CD4-positive, CD25-positive, alpha-beta regulatory T cell (primary cell): ENCODE results near the gene SNX25. TPM values are rescaled to one million over a fixed set of nuclear protein-coding genes. Genes with fewer than 3 reads are reported as not detected.
A peak's percentile ranks its signal among the peaks of the same experiment; 100 is the strongest.
"Not testable (repeated sequence)": the region's sequence is repeated elsewhere in the genome, so short reads cannot be mapped to it uniquely, and the experiment has no call there.

ENCODE experiments used
- ATAC-seq, 2 donors: fragments of 150-1000 bp; cut with Tn5 transposase; one replicate each; pipeline ENCODE4 v1.10.0; 2021; ENCODE audit warnings: low read depth in 2 of 2, moderate number of reproducible peaks in 2 of 2, moderate library complexity in 1 of 2
- DNase-seq, 3 donors: peaks; one replicate each; pipeline versions ENCODE4 v3.0.0 to v3.0.0-alpha.2; 2012 to 2022; ENCODE audit warnings: mixed read lengths in 1 of 3
- H3K27ac ChIP-seq: one replicate; pipeline ENCODE4 v1.7.0; 2013; ENCODE audit warnings: mild to moderate bottlenecking, low read length; ENCODE audit not compliant: insufficient read depth, poor library complexity, severe bottlenecking
- H3K27me3 ChIP-seq: one replicate; pipeline ENCODE4 v1.7.0; 2013; ENCODE audit warnings: low read length; ENCODE audit not compliant: control insufficient read depth, insufficient read depth
- H3K36me3 ChIP-seq: one replicate; pipeline ENCODE4 v1.7.0; 2013; ENCODE audit warnings: mild to moderate bottlenecking, low read length, moderate library complexity; ENCODE audit not compliant: control insufficient read depth, insufficient read depth
- H3K4me1 ChIP-seq: 2 replicates; pipeline ENCODE4 v1.7.0; 2013; ENCODE audit warnings: mild to moderate bottlenecking, low read length; ENCODE audit not compliant: insufficient read depth, control insufficient read depth, poor library complexity, severe bottlenecking
- H3K4me3 ChIP-seq: one replicate; pipeline ENCODE4 v1.7.0; 2013; ENCODE audit warnings: low read depth, mild to moderate bottlenecking, low read length, moderate library complexity
- H3K9me3 ChIP-seq, 2 experiments: 1 replicate in 1 of 2; 2 replicates in 1 of 2; pipeline ENCODE4 v1.7.0; 2013; ENCODE audit warnings: low read length in 2 of 2, mild to moderate bottlenecking in 1 of 2, moderate library complexity in 1 of 2; ENCODE audit not compliant: control insufficient read depth in 2 of 2
- H3K27ac Mint-ChIP-seq, 3 donors: one replicate each; pipeline ENCODE4 v1.8.0; 2020 to 2022; ENCODE audit warnings: mild to moderate bottlenecking in 3 of 3, mixed read lengths in 3 of 3, moderate library complexity in 2 of 3
- H3K27me3 Mint-ChIP-seq: one replicate; pipeline ENCODE4 v1.8.0; 2022; ENCODE audit warnings: mild to moderate bottlenecking, mixed read lengths
- H3K36me3 Mint-ChIP-seq: one replicate; pipeline ENCODE4 v1.8.0; 2020; ENCODE audit warnings: mixed read lengths
- H3K4me1 Mint-ChIP-seq, 4 donors: one replicate each; pipeline ENCODE4 v1.8.0; 2020 to 2022; ENCODE audit warnings: mixed read lengths in 4 of 4, mild to moderate bottlenecking in 1 of 4
- H3K4me3 Mint-ChIP-seq, 4 donors: one replicate each; pipeline ENCODE4 v1.8.0; 2020 to 2022; ENCODE audit warnings: mild to moderate bottlenecking in 4 of 4, mixed read lengths in 4 of 4, moderate library complexity in 3 of 4
- H3K9me3 Mint-ChIP-seq, 7 donors: one replicate each; pipeline ENCODE4 v1.8.0; 2020 to 2022; ENCODE audit warnings: mixed read lengths in 7 of 7, mild to moderate bottlenecking in 3 of 7, moderate library complexity in 2 of 7
- polyA plus RNA-seq, 4 donors: library from polyadenylated mRNA; unstranded; fragments of 300-500 nt; fragmentation: Illumina TruSeq; gene quantifications; one replicate each; pipeline ENCODE4 v1.2.3, GENCODE V29; 2021
- total RNA-seq: library from RNA; stranded (reverse); gene quantifications from one replicate; pipeline ENCODE4 v1.2.3, GENCODE V29; 2022

SNX25 gene
- total and polyA plus RNA-seq, 5 donors from 2014 or later = 3.7 to 22.2 (median 8.2) TPM

DNA sequence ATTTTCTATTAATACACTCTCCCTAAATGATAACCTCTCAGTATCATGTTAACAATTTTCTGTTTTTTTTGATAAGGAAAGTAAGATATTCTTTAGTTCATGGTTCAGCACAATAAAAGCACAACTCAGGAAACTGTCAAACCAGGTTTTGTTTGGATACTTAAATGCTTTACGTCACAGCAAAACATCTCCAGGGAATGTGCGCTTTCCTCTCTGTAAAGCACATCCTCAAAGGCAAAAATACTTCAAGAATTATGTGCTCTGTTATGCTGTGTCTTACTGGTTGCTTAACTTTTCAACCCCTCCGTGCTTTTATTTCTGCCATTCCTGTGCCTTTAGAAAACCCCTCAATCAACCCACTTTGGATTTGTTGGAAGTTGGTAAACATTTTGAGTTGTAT is 27.8 kb downstream of the SNX25 start:
- Mint-ChIP-seq H3K27ac (no peak overlapping the region), H3K4me3 (peak overlapping the region in 1 of 4 donors; percentile 21)
- no peak overlapping the region for H3K4me3 ChIP-seq

DNA sequence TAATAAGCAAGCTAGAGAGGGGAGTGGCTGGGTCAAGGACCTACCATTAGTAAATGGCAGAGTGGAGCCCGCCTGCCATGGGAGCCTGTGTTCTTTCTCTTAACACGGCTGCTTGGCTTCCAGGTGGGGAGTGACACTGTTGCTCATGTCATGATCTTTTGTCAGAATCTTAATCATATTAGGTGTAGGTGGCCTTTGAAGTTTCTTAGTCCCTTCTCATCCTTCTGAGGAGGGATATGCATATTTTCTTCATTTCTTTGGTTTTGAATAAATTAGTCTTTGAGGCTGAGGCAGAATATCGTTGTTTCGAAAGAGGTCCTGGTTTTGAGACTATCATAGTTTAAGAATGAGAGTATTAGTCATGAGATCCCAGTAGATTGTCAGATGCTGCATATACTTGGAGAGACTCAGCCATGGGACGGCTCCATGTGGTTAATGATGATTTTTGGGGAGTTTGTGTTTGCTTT is 28.9 kb downstream of the SNX25 start:
- Histone ChIP-seq H3K27me3 (no peaks in the 10 kb centered on the region), H3K36me3 (no peaks in the 10 kb centered on the region), H3K4me1 (no peaks in the 10 kb centered on the region), H3K4me3 (no peak overlapping the region), H3K27ac (no peak overlapping the region), H3K9me3 (no peaks in the 10 kb centered on the region)
- ATAC-seq (no peak), DNase-seq (no peak)
- H3K9me3 Mint-ChIP-seq = no peaks in the 10 kb centered on the region
- H3K36me3 Mint-ChIP-seq = no peaks in the 10 kb centered on the region
- peaks cover 15 to 23% (median 21%) of the 10 kb centered on the region in 4 donors for H3K4me1 Mint-ChIP-seq
- no peaks in the 10 kb centered on the region for H3K27me3 Mint-ChIP-seq
- H3K27ac Mint-ChIP-seq = peak overlapping the region; percentile 9 to 31 (median 28)
- H3K4me3 Mint-ChIP-seq = no peak overlapping the region

More for the DNA sequence above, 27.8 kb downstream of the SNX25 start:
- H3K27ac ChIP-seq = no peak overlapping the region
- Mint-ChIP-seq H3K9me3 (no peaks in the 10 kb centered on the region), H3K4me1 (peaks cover 19 to 27% (median 25%) of the 10 kb centered on the region in 4 donors), H3K36me3 (peaks cover 2% of the 10 kb centered on the region), H3K27me3 (no peaks in the 10 kb centered on the region)
- no peaks in the 10 kb centered on the region for H3K4me1 ChIP-seq
- ATAC-seq (no peak), DNase-seq (no peak)
- no peaks in the 10 kb centered on the region for H3K27me3 ChIP-seq
- no peaks in the 10 kb centered on the region for H3K36me3 ChIP-seq
- no peaks in the 10 kb centered on the region for H3K9me3 ChIP-seq

DNA sequence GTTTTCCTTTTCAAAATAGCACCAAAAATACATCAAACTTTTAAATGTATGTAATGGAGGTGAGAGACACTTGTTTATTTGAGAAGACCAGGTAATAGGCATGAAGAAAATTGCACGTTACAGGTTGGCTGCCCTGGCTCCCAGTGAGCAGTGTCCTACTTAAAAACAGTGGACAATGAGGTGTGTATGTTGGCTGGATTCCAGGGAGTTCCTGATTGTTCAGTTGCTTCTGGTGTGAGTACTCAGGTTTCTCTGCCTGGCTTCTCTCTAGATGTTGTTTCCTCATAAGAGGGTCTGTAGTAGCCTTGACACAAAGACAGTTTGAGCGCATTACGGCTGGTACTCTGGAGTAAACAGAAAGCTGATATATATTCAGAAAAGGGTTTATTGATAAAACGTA is 29.4 kb downstream of the SNX25 start:
- no peaks in the 10 kb centered on the region for H3K27me3 ChIP-seq
- Mint-ChIP-seq H3K4me3 (no peak overlapping the region), H3K9me3 (peaks cover 0 to 1% (median 0%) of the 10 kb centered on the region in 7 donors), H3K27ac (no peak overlapping the region), H3K36me3 (no peaks in the 10 kb centered on the region), H3K27me3 (no peaks in the 10 kb centered on the region), H3K4me1 (peaks cover 15 to 27% (median 21%) of the 10 kb centered on the region in 4 donors)
- H3K36me3 ChIP-seq = no peaks in the 10 kb centered on the region
- no peak overlapping the region for H3K4me3 ChIP-seq
- no peak for ATAC-seq
- DNase-seq = no peak
- H3K9me3 ChIP-seq = no peaks in the 10 kb centered on the region
- H3K4me1 ChIP-seq = no peaks in the 10 kb centered on the region
- no peak overlapping the region for H3K27ac ChIP-seq

GRCh38 chr4:185240486-185240885 is 31.1 kb downstream of the SNX25 start:
- H3K36me3 Mint-ChIP-seq, H3K9me3 Mint-ChIP-seq, H3K27me3 Mint-ChIP-seq, H3K4me1 ChIP-seq, H3K9me3 ChIP-seq, ATAC-seq, H3K27ac ChIP-seq, H3K27ac Mint-ChIP-seq, DNase-seq, H3K27me3 ChIP-seq, H3K36me3 ChIP-seq, H3K4me3 ChIP-seq, H3K4me3 Mint-ChIP-seq: not testable (repeated sequence)
- H3K4me1 Mint-ChIP-seq = peaks cover 14 to 27% (median 19%) of the 10 kb centered on the region in 4 donors

- no peaks in the 10 kb centered on the region for H3K27me3 Mint-ChIP-seq
- DNase-seq = no peak
- Histone ChIP-seq H3K27me3 (no peaks in the 10 kb centered on the region), H3K4me3 (no peak overlapping the region), H3K4me1 (no peaks in the 10 kb centered on the region), H3K27ac (no peak overlapping the region), H3K9me3 (no peaks in the 10 kb centered on the region), H3K36me3 (no peaks in the 10 kb centered on the region)
- ATAC-seq = no peak
- peaks cover 4% of the 10 kb centered on the region for H3K36me3 Mint-ChIP-seq
- no peak overlapping the region for H3K4me3 Mint-ChIP-seq
- peaks cover 0 to 2% (median 0%) of the 10 kb centered on the region in 7 donors for H3K9me3 Mint-ChIP-seq
- H3K27ac Mint-ChIP-seq = peak overlapping the region in 1 of 3 donors; percentile 71
- peaks cover 13 to 24% (median 17%) of the 10 kb centered on the region in 4 donors for H3K4me1 Mint-ChIP-seq
These were observed 33.5 kb downstream of the SNX25 start for GRCh38 chr4:185242749-185243533.

DNA sequence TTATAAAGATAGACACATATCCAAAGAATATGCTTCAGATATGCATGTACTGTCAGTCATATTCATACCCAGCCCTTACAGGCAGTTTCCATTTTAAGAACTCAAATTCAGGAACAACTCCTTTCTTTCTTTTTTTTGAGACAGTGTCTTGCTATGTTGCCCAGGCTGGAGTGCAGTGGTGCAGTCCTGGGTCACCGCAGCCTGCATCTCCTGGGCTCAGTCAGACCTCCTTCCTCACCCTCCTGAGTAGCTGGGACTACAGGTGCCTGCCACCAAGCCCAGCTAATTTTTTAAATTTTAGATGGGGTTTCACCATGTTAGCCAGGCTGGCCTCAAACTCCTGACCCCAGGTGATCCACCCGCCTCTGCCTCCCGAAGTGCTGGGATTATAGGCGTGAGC is 34.5 kb downstream of the SNX25 start:
- H3K4me1 Mint-ChIP-seq = peaks cover 6 to 20% (median 13%) of the 10 kb centered on the region in 4 donors
- H3K27ac Mint-ChIP-seq = no peak overlapping the region
- peaks cover 0 to 2% (median 0%) of the 10 kb centered on the region in 7 donors for H3K9me3 Mint-ChIP-seq

GRCh38 chr4:185244763-185245162 is 35.4 kb downstream of the SNX25 start:
- Mint-ChIP-seq H3K4me1 (peaks cover 6 to 20% (median 13%) of the 10 kb centered on the region in 4 donors), H3K36me3 (peaks cover 14% of the 10 kb centered on the region), H3K27me3 (no peaks in the 10 kb centered on the region), H3K27ac (no peak overlapping the region), H3K9me3 (peaks cover 0 to 2% (median 0%) of the 10 kb centered on the region in 7 donors), H3K4me3 (no peak overlapping the region)
- no peak for DNase-seq
- no peak for ATAC-seq
- Histone ChIP-seq H3K4me1 (no peaks in the 10 kb centered on the region), H3K36me3 (no peaks in the 10 kb centered on the region), H3K27me3 (no peaks in the 10 kb centered on the region), H3K9me3 (no peaks in the 10 kb centered on the region), H3K4me3 (no peak overlapping the region), H3K27ac (no peak overlapping the region)

More for the DNA sequence above, 34.5 kb downstream of the SNX25 start:
- no peaks in the 10 kb centered on the region for H3K4me1 ChIP-seq
- no peak overlapping the region for H3K27ac ChIP-seq
- ATAC-seq (no peak), DNase-seq (no peak)
- no peaks in the 10 kb centered on the region for H3K27me3 ChIP-seq
- H3K9me3 ChIP-seq = no peaks in the 10 kb centered on the region
- H3K4me3 Mint-ChIP-seq = no peak overlapping the region
- no peak overlapping the region for H3K4me3 ChIP-seq
- no peaks in the 10 kb centered on the region for H3K36me3 ChIP-seq
- peaks cover 8% of the 10 kb centered on the region for H3K36me3 Mint-ChIP-seq
- H3K27me3 Mint-ChIP-seq = no peaks in the 10 kb centered on the region

GRCh38 chr4:185246453-185246852 is 37.1 kb downstream of the SNX25 start:
- peaks cover 18% of the 10 kb centered on the region for H3K36me3 Mint-ChIP-seq
- H3K4me3 Mint-ChIP-seq = no peak overlapping the region
- no peaks in the 10 kb centered on the region for H3K27me3 ChIP-seq
- peaks cover 6% of the 10 kb centered on the region for H3K4me1 ChIP-seq
- no peaks in the 10 kb centered on the region for H3K9me3 ChIP-seq
- H3K4me1 Mint-ChIP-seq = peaks cover 12 to 31% (median 25%) of the 10 kb centered on the region in 4 donors
- H3K9me3 Mint-ChIP-seq = peaks cover 0 to 2% (median 0%) of the 10 kb centered on the region in 7 donors
- H3K27ac Mint-ChIP-seq = no peak overlapping the region
- H3K27ac ChIP-seq = no peak overlapping the region
- no peak for ATAC-seq
- DNase-seq = no peak
- H3K36me3 ChIP-seq = no peaks in the 10 kb centered on the region
- H3K27me3 Mint-ChIP-seq = no peaks in the 10 kb centered on the region
- no peak overlapping the region for H3K4me3 ChIP-seq
